ENCODE data around the gene ATP1A4. TPM values are rescaled to one million over a fixed set of nuclear protein-coding genes. Genes with fewer than 3 reads are reported as not detected.

The ATP1A4 gene
- total RNA-seq, result not detected in 2 replicates

GRCh38 chr1:160151303-160151702, at the start of gene ATP1A4:
Gene ATP1A4, plus strand, starts transcription at chr1:160151603. Its CDS starts 438 bp downstream, at chr1:160152041.

GRCh38 chr1:160115545-160116282, 35.7 kb upstream of the ATP1A4 start, which contains the start of gene ATP1A2:
Gene ATP1A2, plus strand, starts transcription at chr1:160115759. Its CDS starts 103 bp downstream, at chr1:160115862.

GRCh38 chr1:160189649-160190625, 38.5 kb downstream of the ATP1A4 start, which contains the start of gene CASQ1:
Gene CASQ1, plus strand, starts transcription at chr1:160190575. Its CDS starts 177 bp downstream, at chr1:160190752.

GRCh38 chr1:160205242-160206035, 54.0 kb downstream of the ATP1A4 start, which contains the start of gene PEA15:
Gene PEA15, plus strand, starts transcription at chr1:160205384. Its CDS starts 6,161 bp downstream, at chr1:160211545.

Other genes starting within 250 kb of the ATP1A4 start
- gene TAGLN2, start 226.1 kb upstream of the ATP1A4 start, total RNA-seq, result 552 and 717 TPM in 2 replicates
- under 0.01 and 0.17 TPM in 2 replicates for gene IGSF9, start 206.0 kb upstream of the ATP1A4 start, total RNA-seq
- not detected in 2 replicates for gene SLAMF9, start 197.4 kb upstream of the ATP1A4 start, total RNA-seq
- 2.2 and 2.4 TPM in 2 replicates for gene PIGM, start 119.6 kb upstream of the ATP1A4 start, total RNA-seq
- gene KCNJ10, start 81.4 kb upstream of the ATP1A4 start, total RNA-seq, result not detected in 2 replicates
- gene KCNJ9, start 70.1 kb upstream of the ATP1A4 start, total RNA-seq, result not detected in 2 replicates
- gene IGSF8, start 53.0 kb upstream of the ATP1A4 start, total RNA-seq, result 13.2 and 14.1 TPM in 2 replicates
- 0.50 and 1.5 TPM in 2 replicates for gene ATP1A2, start 35.8 kb upstream of the ATP1A4 start, total RNA-seq
- gene CASQ1, start 39.0 kb downstream of the ATP1A4 start, total RNA-seq, result 0.15 TPM in 1 of 2 replicates, not detected in the other
- gene PEA15, start 53.8 kb downstream of the ATP1A4 start, total RNA-seq, result 71.3 and 77.7 TPM in 2 replicates
- 35.1 and 41.5 TPM in 2 replicates for gene DCAF8, start 110.9 kb downstream of the ATP1A4 start, total RNA-seq
- gene PEX19, start 133.5 kb downstream of the ATP1A4 start, total RNA-seq, result 42.1 and 52.5 TPM in 2 replicates
- 191 and 193 TPM in 2 replicates for gene COPA, start 191.6 kb downstream of the ATP1A4 start, total RNA-seq
- gene NCSTN, start 191.8 kb downstream of the ATP1A4 start, total RNA-seq, result 56.0 and 68.1 TPM in 2 replicates
- under 0.01 TPM in 1 of 2 replicates, not detected in the other for gene NHLH1, start 215.5 kb downstream of the ATP1A4 start, total RNA-seq
- 0.89 and 1.0 TPM in 2 replicates for gene VANGL2, start 249.0 kb downstream of the ATP1A4 start, total RNA-seq